Measurements from ENCODE around the gene CCBE1.
"Not testable (repeated sequence)": the region's sequence is repeated elsewhere in the genome, so short reads cannot be mapped to it uniquely, and the experiment has no call there.

CCBE1 gene

DNA sequence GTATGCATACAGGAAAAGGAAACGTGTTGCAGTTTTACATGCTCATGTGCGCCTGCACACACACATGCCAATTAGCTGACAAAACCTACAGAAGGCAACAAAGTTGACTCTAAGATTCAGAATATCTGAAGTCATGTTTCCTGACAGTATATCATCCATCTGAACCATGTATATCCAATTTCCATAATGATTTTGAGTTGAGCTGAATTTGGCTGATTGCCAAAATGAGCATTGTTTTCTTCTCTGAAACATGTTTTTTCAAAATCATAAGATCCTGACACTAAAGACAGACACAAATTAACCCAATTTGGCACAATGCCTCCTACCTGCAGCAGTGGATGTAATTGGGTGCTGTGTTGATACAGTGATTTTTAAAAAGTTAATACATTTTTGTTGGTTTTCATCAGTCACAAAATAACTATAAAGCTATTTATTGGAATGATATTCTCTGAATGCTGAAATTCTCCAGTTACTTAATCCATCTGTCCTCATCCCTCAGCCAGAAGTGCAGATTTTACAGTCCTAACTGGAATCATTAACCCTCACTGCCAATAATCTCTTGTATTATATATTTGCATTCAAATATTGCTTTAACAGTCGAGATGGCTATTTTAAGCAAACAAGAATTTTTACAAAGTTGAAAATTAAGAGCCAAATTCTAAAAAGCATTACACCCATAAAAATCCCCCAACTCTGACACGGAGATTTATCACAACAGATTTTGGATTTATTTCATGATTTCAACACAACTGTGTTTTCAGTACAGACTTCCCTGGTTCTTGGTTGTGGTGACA, 176.5 kb downstream of the CCBE1 start:
- peak; percentile 46 for DNase-seq

DNA sequence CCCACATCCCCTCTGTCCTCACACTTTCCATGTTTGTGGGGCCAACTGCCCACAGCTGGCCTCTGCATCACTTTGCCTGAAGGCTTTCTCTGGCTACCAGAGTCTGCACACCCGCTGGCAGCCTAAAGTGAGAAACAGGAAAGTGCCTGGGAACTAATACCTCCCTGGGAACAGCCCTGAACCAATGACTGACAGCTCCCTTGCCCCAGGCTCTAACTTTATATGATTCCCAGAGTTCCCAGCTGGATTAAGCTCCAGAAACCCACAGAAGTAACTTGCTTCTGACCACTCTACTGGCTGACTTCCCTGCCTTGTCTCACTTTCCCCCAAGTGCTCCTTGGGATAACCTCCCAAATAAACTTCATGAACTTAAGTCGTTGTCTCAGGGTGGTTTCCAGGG, 178.5 kb downstream of the CCBE1 start:
- no peak for DNase-seq

DNA sequence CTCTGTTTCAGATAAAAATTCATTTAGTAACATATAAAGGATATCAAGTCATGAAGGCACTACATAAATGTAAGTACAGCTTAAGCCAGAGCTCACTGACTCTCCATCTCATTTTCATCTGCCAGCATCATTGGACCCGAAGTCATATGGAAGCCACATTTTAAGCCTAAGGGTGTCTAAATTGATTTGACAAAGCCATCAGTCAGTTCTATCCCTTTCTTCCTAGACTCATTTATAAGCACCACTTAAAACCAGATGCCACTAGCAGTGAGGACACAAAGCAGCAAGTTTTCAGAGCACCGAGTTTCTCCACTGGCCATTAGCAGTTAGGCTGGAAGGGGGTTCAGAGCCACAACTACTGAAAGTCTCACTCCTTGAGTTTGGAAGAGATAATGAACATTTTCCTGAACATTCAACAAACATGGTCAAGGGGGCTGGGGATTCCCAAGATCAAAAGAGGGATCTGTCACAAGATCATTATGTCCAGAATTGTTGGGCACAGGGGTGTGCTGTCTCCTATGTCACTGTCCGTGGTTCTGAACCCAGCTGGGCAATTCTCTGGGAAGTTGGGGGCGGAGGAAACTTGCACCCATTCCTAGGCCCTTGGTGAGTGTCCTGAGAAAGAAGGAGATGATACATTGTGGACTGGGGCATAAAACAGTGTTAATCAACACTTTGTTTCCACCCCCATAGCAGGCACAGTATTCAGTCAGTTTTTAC, 179.6 kb downstream of the CCBE1 start:
- no peak for DNase-seq

DNA sequence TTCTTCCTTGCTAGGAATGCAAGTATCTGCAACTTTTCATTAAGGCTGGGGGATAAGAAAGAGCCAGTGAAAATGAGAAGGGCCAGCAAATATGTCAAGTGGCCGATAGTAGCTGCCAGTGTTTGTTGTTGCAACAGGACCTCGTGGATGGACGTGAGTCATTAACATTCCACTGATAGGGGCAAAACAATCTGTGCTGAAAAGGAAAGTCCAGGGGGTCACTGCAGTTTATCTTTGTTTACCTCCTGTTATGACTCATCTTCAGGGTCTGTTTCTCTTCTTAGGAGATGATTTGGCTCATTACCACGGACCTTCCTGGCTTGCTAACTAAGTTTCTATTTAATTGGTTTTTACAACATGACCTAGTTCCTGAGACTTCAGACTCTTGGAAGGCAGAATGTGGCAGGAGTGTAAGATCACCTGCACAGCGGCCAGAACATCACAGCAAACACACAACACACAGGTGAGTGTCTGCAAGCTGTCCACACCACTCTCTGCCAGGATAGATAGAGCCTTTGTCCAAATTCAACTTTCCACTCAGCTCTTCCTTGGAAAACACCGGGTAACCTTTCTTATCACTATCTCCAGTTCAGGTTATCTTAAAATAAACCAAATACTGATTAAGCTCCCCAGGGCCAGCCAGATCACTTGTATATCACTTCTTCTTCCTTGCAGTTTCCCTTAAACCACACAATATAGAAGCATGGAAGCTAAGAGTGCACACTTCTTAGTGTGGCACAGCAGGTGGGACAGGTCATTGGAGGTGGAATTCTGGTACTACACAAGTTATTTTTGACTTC, 180.7 kb downstream of the CCBE1 start:
- DNase-seq = peak; percentile 3

DNA sequence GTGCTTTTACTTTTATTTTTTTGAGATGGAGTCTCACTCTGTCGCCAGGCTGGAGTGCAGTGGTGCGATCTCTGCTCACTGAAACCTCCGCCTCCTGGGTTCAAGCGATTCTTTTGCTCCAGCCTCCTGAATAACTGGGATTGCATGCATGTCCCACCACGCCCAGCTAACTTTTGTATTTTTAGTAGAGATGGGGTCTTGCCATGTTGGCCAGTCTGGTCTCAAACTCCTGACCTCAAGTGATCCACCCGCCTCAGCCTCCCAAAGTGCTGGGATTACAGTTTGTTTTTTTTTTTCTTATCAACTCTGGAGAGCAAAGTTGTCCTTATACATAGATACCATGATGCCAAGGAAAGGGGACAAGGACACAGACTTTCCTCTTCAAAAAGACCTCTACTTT, 181.3 kb downstream of the CCBE1 start:
- not testable (repeated sequence) for DNase-seq

DNA sequence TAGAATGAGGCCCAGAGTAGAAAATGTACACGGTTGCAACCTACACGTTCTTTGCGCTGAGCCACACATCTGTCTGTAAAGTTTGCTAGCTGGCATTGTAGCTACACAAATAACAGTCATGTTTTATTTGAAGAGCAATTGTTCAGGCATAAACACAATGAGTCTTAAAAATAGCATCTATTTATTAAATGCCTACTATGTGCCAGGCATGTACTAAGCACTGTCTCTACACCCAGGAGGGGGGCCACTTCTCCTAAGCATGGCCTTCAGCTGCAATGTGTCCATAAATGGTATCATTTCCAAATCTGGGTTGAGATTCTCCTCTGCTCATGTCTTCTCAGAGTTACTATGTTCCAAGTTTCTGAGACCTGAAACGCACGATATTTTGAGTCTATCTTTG, 182.1 kb downstream of the CCBE1 start:
- DNase-seq = no peak

DNA sequence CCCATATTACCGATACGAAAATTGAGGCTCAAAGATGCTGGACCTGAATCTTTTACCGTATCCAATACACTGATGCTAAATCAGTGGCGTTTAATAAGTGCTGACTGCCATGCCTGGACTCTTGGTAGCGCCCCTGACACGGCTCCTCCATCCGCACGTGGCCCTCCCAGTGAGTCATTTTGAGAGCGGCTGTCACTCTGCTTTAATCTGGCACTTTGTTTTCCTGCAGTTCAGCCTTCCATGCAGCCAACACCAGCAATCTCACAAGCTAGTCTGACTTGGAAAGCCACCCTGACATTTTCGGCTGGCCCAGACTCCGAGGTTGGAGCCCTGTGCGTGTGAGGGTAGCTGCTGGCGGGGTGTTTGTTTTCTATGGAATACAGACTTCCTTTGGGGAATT, 183.0 kb downstream of the CCBE1 start:
- DNase-seq = no peak

DNA sequence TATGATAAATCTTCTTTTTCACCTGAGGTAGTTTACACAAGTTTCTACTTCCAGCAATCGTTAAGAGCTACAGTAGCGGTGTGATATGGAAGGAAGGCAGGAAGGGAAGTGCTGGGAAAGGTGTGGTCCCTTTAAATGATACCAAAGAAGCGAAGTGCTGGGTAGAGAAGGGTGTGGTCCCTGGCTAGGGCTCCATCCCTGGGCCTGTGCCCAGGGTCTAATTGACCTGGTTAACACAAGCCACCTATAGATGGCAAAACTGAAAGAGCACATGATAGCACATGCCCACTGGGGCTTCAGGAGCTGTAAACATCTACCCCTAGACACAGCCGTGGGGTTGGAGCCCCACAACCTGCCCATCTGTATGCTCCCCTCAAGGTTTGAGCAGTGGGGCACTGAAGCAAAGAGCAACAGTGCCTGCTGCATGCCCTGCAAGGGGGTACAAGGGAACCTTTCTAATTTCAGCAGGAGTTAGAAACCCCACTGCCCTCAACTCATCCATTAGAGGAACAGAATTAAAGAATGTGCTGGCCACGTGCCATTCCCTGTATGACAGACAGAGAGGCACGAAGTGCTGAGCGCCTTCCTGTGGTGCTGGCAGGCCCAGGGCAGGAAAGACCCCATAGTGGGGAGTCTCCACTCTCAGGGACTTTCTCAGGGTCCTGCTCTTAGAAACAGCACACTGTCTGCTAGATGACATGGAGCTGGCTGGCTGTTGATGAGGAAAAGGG, 185.0 kb downstream of the CCBE1 start:
- DNase-seq = peak; percentile 20

DNA sequence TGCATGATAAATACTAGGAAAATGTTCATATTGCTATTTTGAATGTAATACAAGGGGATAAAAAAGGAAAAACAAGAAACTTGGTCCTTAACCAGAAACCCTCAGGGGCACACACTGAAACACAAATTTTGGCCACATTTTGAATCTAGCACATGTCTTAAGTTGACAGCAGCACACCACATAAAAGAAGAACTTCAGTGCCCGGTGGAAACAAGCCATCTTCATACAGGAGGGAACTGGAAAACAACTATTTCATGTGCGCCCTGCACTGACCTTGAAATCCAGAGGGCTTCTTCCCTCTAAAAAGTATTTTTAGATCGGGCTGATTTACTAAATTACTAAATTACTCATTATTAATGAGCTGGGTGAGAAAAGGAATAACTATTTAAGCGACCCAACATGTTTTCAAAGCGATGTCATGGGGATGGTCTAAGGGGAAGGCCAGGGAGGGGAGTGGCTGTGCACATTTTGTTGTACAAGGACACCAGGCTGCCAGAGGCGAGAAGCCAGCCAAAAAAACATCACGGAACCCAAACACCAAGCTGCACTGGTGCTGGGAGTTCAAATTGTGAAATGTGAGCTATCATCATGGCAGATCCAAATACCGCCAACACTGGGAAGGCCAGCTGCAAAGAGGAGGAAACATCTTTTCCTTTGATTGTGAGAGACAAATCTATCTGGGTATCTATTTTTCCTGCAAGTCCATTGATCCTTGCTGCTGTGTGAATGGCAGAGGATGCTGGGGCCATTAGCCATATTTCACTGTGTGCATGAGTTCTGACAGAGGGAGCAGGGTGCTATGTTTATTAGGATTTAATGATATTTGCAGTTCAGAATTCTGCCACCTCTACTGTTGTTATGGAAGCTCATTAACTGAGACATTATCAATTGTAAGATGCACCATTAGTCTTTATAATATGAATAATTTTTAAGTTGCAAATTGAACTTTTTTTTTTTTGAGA, 187.5 kb downstream of the CCBE1 start:
- no peak for DNase-seq

DNA sequence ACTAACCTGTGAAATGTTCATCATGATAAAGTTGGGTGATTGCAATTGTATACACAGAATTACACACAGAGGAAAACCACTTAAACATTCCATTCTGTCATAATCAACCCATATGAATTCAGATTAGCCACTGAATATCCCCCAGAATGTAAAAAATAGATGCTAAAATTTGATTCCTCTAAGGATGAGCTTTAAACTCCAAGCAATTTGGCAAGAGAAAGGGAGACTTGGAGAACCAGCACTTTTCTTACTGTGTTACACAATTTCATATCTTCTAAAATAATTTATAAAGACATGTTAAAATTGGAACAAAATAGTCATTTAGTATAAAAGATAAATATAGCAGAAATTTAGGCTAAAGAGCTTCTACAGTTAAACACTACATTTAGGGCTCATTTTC, 191.9 kb downstream of the CCBE1 start:
- DNase-seq = no peak

DNA sequence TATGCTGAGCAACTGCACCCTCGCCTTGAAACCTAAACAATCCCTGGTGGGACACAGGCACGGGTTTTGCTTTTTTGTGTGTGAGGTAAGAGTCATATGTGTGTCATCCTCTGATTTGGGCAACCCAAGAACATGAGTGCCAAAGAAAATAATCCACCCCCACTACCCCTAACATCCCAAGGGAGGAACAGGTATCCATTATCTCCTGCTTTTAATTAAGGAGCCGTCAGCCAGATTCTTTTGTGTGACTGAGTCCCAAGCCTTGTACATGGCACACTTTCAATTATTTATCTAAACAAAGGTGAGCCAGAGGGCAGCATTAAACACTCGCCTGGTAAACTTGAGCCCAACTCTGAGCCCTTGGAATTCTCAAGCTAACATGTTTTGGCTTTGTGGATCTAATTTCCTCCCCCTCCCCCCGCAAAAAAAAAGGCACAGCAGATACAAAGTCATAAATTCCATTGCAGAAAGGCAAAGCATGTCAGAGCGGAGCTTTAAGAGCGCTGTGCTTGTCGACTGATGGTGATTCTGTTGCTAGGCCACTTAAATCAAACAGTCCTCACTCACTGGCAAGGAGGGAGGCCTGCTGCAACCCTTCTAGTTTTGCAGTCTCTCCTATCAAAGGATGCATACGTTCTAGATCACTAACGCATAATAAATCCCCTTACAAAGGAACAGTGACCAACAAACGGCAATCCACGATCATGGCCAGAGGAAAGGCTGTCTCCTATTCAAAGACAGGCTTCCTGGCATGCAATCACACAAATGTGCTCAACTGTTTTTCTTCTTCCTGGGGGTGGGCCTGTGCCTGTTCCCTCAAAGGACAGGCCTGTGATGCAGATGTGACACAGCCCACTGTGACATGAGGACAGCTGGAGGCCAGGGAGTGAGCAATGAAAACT, 194.7 kb downstream of the CCBE1 start:
- DNase-seq = no peak

DNA sequence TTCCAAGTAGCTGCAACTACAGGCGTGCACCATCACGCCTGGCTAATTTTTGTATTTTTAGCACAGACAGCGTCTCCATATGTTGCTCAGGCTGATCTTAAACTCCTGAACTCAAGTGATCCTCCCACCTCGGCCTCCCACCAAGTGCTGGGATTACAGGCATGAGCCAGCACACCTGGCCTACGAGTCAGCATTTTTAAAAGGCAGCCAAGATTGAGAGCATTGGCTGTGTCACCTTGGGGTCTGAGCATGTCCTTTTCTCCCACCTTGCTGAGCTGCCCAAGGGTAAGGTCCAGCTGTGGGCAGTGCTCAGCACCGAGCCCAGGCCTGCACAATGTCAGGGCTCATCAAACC, 195.3 kb downstream of the CCBE1 start:
- no peak for DNase-seq

DNA sequence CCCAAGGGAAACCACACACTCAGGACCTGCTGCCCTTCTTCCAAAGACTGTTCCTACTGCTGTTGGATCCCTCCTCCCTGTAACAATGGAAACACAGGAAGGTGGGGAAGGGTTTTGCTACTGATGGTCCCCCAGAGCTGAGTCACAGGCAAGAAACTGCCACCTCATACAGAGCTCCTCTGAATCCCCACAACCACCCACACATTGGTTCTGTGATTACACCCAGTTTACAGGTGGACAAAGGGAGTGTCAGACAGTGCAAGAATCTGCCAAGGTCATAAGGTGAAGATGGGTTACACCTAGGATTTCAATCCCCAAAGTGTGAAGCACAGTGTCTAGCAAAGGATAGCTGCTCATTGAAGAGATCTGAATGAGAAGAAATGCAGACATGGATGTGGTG, 196.5 kb downstream of the CCBE1 start:
- DNase-seq = no peak

DNA sequence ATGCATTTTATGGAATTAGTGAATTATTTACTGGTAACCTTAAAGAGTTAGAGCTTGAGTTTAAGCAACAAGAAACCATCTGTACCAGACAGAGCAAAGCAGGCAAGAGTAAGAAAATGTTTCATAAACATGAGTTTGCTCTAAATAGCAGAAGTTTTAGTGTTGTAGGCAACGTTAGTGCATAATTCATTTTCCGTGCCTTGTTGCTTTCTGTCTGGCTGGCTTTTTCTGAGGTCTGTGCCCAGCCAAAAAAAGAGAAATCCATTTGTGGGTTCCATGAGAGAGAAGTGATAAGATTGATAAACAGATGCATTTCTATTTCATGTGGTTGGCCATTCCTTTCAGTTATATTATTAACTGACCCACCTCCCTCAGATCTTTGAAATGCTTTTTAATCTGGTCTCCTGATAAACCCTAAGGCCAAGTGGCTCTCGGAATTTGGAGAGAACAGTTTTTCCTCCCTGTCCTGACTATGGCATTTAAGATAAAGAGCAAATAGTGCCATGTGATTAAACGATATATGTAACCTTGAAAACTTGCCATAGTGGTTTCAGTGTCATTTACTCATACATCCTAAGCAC, 198.6 kb downstream of the CCBE1 start:
- DNase-seq = no peak

DNA sequence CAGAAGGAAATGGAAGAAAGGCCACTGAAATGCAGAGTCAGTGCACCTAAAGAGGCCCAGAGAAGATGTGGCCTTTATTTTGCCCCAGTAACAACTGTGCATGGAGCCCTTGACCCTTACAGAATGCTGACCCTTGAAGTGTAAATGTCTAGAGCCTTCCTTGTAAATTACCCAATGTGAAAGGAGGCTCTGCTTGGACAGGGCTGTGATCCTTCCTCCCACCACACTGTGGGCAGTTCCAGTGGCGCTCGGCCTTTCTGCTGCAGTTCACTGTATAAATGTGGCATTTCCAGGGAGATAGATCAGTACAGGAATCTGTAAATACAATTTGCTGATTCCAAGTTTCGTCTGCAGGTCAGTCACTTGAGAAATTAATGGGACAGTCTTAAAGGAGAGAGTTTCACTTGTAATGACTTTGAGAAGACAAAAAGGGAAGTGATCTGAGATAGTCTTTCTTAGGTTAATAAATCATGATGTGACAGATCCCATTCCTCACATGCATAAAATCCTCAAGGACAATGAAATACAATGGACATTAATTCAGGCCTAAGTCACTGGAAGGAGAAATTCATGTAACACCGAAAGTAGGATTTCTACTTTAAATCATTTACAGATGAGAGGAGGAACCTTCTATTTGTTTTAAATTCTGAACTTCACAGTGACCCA, 204.3 kb downstream of the CCBE1 start:
- no peak for DNase-seq

DNA sequence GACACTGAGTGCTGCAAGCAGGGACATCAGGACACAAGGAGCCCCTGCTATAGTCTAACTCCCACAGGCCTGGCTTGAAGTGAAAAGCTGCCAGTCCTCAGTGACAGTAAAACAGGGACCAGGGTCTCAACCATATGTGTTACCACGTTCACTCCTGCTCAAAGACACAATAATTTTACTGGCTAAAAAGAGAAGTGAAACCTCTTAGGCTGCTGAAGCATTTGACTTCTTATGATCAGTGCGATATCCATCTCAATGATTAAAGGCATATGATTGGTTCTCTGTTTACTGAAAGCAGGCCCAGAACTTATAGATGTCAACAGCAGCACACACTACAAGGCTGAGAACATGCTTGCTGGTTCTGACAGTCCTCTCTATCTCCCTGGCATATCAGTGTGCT, 208.3 kb downstream of the CCBE1 start:
- no peak for DNase-seq

DNA sequence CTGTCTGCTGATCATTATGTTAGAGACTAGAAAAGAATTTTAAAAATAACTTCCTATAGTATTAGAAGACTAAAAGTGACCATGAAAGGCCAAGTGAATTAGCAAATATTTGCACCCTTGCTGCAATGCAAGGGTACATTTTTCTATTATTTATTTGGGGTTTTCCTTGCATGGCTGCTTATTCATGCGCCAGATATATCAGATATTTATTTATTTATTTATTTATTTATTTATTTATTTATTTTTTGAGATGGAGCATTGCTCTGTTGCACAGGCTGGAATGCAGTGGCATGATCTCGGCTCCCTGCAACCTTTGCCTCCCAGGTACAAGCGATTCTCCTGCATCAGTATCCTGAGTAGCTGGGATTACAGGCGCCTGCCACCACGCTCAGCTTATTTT, 211.8 kb downstream of the CCBE1 start:
- DNase-seq = no peak

DNA sequence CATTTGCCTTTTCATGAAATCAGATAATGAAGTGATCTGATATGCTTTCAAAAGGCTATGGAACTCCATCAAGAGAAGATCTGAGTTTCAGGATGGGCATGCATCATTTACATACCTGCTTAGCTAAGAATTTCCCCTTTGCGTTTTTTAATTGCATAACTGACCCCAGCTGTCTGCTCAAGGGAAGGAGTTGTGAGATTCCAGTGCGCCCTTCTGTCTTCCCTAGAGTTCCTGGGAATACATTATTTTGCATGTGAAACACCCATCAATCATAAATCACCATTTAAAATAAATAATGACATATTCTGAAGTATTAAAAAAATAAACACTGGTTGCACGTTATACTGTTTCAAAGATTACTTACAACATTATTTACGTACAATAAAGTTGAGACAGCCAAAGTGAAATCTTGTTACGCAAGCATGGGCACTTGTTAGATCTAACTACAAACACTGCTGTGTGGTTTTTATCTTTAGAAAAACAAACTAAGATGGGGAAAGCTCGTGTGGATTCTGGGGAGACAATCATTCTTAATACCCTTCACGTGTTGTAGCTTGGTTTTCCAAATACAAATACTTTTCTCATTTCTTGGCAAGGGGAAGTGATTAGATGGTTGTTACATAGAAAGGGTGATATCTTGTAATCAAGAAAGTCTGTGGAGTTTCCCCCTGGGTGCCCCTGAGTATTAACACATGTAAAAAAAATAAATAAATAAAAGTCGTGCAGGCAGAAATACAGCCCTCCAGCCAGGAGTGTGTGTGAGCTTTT, 212.5 kb downstream of the CCBE1 start:
- no peak for DNase-seq

DNA sequence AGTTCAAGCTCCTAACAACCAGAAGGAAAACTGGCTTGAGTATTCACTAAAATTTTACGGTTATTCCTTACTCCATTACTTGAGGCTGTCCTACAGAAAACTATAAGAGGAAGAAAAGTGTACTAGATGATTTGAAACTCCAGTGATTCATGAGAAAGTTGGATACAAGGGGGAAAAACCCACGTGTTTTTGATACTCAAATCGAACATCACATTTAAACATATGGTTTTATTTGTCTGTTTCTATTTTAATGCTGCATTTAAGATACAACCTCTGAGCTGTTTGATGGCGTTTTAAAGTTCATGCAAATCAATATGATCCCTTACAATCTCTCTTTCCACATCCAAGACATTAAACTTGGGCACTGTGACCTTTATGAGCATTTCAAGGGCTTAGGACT, 213.1 kb downstream of the CCBE1 start:
- DNase-seq = no peak

Measured in COR-L47 (cell line).